Eye (tissue), 1 donor: Measurements from ENCODE around the gene MTERF1.

Experiments
- DNase-seq: peaks from one replicate; pipeline ENCODE4 v3.0.0-alpha.2; 2015

Gene MTERF1

GRCh38 chr7:91832493-91833045, 47.9 kb downstream of the MTERF1 start:
- DNase-seq: no peak

- DNase-seq: no peak
Measured at GRCh38 chr7:91827169-91827568, 53.3 kb downstream of the MTERF1 start.

GRCh38 chr7:91826377-91826776, 54.1 kb downstream of the MTERF1 start:
- no peak for DNase-seq

- DNase-seq: no peak
Measured at GRCh38 chr7:91824201-91824600, 56.3 kb downstream of the MTERF1 start.
